ENCODE data around the gene TP63. TPM values are rescaled to one million over a fixed set of nuclear protein-coding genes. Genes with fewer than 3 reads are reported as not detected.

Gene TP63
- total RNA-seq = not detected in 2 replicates

DNA sequence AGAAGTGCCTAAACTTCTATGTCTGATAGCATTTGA, at the start of gene TP63:
Gene TP63, plus strand, starts transcription at position 17 of the 36 bp plus-strand sequence. CDS start 127 bp downstream, outside the sequence.

